ENCODE measurements around the gene PROKR1.

- TF ChIP-seq CTCF (IDR thresholded peaks at IDR 0.05; ENCODE audit: borderline replicate concordance, extremely low read depth, low read length, poor library complexity, severe bottlenecking): no peak
- TF ChIP-seq EZH2 (IDR thresholded peaks at IDR 0.05; ENCODE audit: borderline replicate concordance, low read depth, low read length, severe bottlenecking): no peak
Observed at GRCh38 chr2:68620772-68621171, 22.6 kb upstream of the PROKR1 start.
